ENCODE results near the gene TIMP3. TPM values are rescaled to one million over a fixed set of nuclear protein-coding genes. Genes with fewer than 3 reads are reported as not detected.

The TIMP3 gene
- polyA plus RNA-seq, 1 donor from 2014 or later: 0.72 TPM

- no peak overlapping the region for H3K4me2 ChIP-seq (ENCODE audit: low read length)
- H3K9ac ChIP-seq (ENCODE audit: low read length): no peak overlapping the region
- no peak overlapping the region for H3K4me3 ChIP-seq (ENCODE audit: low read length)
- no peaks in the 10 kb centered on the region for H3K9me3 ChIP-seq (ENCODE audit: low read length)
- H3K27ac ChIP-seq (ENCODE audit: low read length): no peak overlapping the region
- no peaks in the 10 kb centered on the region for H3K79me2 ChIP-seq (replicated peaks; ENCODE audit: insufficient read depth, low read length)
- H3K27me3 ChIP-seq (ENCODE audit: insufficient read depth, low read depth, low read length): no peaks in the 10 kb centered on the region
- H2AFZ ChIP-seq (ENCODE audit: low read depth, low read length): no peak overlapping the region
- H3K36me3 ChIP-seq (ENCODE audit: insufficient read depth, low read length): no peaks in the 10 kb centered on the region
- no peaks in the 10 kb centered on the region for H3F3A ChIP-seq (ENCODE audit: insufficient read depth, low read length, poor library complexity, severe bottlenecking)
- no peaks in the 10 kb centered on the region for H3K9me2 ChIP-seq (ENCODE audit: insufficient read depth, low read length)
- TF ChIP-seq SMC3 (conservative IDR thresholded peaks at IDR 0.05; ENCODE audit: poor library complexity) (no peak), TAF1 (IDR thresholded peaks at IDR 0.05; ENCODE audit: low read depth) (no peak), REST (IDR thresholded peaks at IDR 0.05; ENCODE audit: borderline replicate concordance) (no peak), EP300 (conservative IDR thresholded peaks at IDR 0.05; ENCODE audit: poor library complexity, severe bottlenecking) (no peak), EZH2 (IDR thresholded peaks at IDR 0.05; ENCODE audit: borderline replicate concordance, insufficient read depth, low read length, poor library complexity, severe bottlenecking) (no peak), RAD21 (conservative IDR thresholded peaks at IDR 0.05) (no peak), POLR2AphosphoS5 (IDR thresholded peaks at IDR 0.05) (no peak), MXI1 (conservative IDR thresholded peaks at IDR 0.05; ENCODE audit: poor library complexity, severe bottlenecking) (no peak)
- TF ChIP-seq, protein P1, sequence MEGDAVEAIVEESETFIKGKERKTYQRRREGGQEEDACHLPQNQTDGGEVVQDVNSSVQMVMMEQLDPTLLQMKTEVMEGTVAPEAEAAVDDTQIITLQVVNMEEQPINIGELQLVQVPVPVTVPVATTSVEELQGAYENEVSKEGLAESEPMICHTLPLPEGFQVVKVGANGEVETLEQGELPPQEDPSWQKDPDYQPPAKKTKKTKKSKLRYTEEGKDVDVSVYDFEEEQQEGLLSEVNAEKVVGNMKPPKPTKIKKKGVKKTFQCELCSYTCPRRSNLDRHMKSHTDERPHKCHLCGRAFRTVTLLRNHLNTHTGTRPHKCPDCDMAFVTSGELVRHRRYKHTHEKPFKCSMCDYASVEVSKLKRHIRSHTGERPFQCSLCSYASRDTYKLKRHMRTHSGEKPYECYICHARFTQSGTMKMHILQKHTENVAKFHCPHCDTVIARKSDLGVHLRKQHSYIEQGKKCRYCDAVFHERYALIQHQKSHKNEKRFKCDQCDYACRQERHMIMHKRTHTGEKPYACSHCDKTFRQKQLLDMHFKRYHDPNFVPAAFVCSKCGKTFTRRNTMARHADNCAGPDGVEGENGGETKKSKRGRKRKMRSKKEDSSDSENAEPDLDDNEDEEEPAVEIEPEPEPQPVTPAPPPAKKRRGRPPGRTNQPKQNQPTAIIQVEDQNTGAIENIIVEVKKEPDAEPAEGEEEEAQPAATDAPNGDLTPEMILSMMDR (IDR thresholded peaks at IDR 0.05; ENCODE audit: poor library complexity, severe bottlenecking): no peak
- H4K20me1 ChIP-seq (ENCODE audit: insufficient read depth): no peaks in the 10 kb centered on the region
Measured at GRCh38 chr22:32760815-32761214, 40.7 kb upstream of the TIMP3 start.

DNA sequence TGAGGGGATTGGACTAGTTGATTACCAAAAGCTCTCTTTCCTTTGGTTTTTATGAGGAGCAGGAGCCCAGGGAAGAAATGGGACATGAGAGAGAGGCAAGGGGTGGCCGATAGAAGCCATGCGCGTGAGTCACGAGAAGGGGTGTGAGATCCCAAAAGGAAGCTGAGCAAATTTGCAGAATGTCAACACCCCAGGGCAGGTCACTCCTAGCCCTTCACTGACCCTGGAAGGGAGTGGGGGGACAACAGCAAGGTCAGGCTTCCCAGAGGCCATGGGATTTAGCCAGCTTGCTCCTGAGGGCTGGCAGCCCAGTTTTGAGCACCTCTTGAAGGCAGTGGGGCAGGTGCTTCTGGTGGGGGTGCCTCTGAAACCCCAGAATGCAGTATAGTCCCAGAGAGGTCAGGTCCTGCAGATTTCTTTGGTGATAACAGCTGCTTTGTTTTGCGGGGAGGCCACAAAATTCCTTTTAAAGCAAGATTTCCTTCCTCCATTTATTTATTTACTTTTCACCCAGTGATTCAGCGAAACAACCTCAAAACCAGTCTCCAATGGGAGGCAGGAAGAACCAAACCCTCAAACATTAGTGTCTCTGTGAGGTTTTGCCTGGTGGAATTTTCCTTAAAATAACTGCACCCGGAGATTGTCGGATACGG, 40.1 kb upstream of the TIMP3 start:
- Histone ChIP-seq H4K20me1 (ENCODE audit: insufficient read depth) (no peaks in the 10 kb centered on the region), H3K9me2 (ENCODE audit: insufficient read depth, low read length) (no peaks in the 10 kb centered on the region), H3K4me3 (ENCODE audit: low read length) (no peak overlapping the region), H3K27me3 (ENCODE audit: insufficient read depth, low read depth, low read length) (no peaks in the 10 kb centered on the region), H2AFZ (ENCODE audit: low read depth, low read length) (no peak overlapping the region), H3K27ac (ENCODE audit: low read length) (no peak overlapping the region), H3K36me3 (ENCODE audit: insufficient read depth, low read length) (no peaks in the 10 kb centered on the region), H3K9me3 (ENCODE audit: low read length) (no peaks in the 10 kb centered on the region), H3K4me2 (ENCODE audit: low read length) (no peak overlapping the region), H3F3A (ENCODE audit: insufficient read depth, low read length, poor library complexity, severe bottlenecking) (no peaks in the 10 kb centered on the region), H3K79me2 (replicated peaks; ENCODE audit: insufficient read depth, low read length) (no peaks in the 10 kb centered on the region), H3K9ac (ENCODE audit: low read length) (no peak overlapping the region)
- TF ChIP-seq, protein P1 (IDR thresholded peaks at IDR 0.05; ENCODE audit: poor library complexity, severe bottlenecking): no peak
- no peak for TF ChIP-seq MXI1 (conservative IDR thresholded peaks at IDR 0.05; ENCODE audit: poor library complexity, severe bottlenecking)
- no peak for TF ChIP-seq REST (IDR thresholded peaks at IDR 0.05; ENCODE audit: borderline replicate concordance)
- TF ChIP-seq RAD21 (conservative IDR thresholded peaks at IDR 0.05): no peak
- no peak for TF ChIP-seq SMC3 (conservative IDR thresholded peaks at IDR 0.05; ENCODE audit: poor library complexity)
